ENCODE measurements around the gene RPS3A. TPM values are rescaled to one million over a fixed set of nuclear protein-coding genes. Genes with fewer than 3 reads are reported as not detected.
"Not testable (repeated sequence)": the region's sequence is repeated elsewhere in the genome, so short reads cannot be mapped to it uniquely, and the experiment has no call there.

RPS3A gene
- total and polyA plus RNA-seq, 4 donors: 337 to 1,043 (median 588) TPM

DNA sequence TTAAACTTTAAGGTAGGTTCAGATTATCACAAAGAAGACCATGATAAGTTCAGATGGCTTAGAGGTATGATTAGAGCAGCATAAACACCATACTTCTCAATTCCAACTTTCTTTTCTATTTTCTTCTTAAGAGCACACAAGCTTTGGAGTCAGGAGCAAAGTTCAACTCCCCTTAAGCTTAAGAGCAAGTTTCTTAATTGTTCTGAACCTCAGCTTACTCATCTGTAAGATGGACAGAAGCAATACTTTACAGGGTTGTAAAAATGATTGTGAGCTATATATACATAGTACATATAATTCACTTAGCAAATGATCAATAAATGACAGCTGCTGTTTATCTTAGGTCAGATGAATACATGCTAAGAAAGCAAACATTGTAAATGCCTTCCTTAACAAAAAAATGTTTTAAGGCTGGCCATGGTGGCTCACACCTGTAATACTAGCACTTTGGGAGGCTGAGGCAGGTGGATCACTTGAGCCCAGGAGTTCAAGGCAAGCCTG lies 25.0 kb upstream of the RPS3A start (continued):
- no peak for TF ChIP-seq SP1 (IDR thresholded peaks at IDR 0.05)

DNA sequence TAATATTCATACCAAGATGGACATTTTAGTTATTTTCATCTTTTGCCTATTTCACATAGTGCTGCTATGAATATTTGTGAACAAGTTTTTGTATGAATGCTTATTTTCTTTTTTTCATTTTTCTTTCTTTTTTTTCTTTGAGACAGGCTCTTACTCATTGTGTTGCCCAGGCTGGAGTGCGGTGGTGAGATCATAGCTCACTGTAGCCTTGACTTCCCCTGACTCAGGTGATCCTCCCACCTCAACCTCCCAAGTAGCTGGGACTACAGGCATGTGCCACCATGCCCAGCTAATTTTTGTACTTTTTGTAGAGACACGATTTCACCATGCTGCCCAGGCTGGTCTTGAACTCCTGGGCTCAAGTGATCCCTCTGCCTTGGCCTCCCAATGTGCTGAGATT lies 21.4 kb upstream of the RPS3A start:
- not testable (repeated sequence) for H3K9ac ChIP-seq (ENCODE audit: low read depth in 1 of 2, low read length in 2 of 2); H3K9me3 ChIP-seq (ENCODE audit: control insufficient read depth in 4 of 4, low read length in 3 of 4); H3K27me3 ChIP-seq (ENCODE audit: control insufficient read depth in 4 of 4, insufficient read depth in 4 of 4, low read length in 3 of 4); DNase-seq (ENCODE audit: low spot score); H3K27ac ChIP-seq (ENCODE audit: low read depth in 1 of 2, low read length in 2 of 2); H3K4me3 ChIP-seq (ENCODE audit: low read depth in 1 of 3, low read length in 3 of 3); H3K4me1 ChIP-seq (ENCODE audit: control insufficient read depth in 4 of 4, insufficient read depth in 4 of 4, low read length in 3 of 4); H3K36me3 ChIP-seq (ENCODE audit: control insufficient read depth in 4 of 4, insufficient read depth in 3 of 4, low read depth in 1 of 4, low read length in 3 of 4)
- WGBS: 82% methylated on average over 2 of the region's 2 CpGs

DNA sequence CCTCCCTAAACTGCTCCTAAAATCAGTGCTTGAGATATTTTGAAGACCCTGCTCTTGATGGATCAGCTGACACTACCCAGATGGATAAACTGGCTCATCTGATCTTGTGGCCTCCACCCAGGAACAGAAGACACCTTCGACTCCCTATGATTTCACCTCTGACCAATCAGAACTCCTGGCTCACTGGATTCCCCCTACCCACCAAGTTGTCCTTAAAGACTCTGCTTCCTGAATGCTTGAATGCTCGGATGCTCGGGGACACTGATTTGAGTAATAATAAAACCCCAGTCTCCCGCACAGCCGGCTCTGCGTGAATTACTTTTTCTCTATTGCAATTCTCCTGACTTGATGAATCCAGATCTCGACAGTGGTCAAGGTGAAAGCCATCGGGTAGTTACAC lies 12.0 kb upstream of the RPS3A start:
- no peaks in the 10 kb centered on the region for H3K9me3 ChIP-seq (ENCODE audit: control insufficient read depth in 4 of 4, low read length in 3 of 4)
- no peaks in the 10 kb centered on the region for H3K4me1 ChIP-seq (ENCODE audit: control insufficient read depth in 4 of 4, insufficient read depth in 4 of 4, low read length in 3 of 4)
- no peak overlapping the region for H3K27ac ChIP-seq (ENCODE audit: low read depth in 1 of 2, low read length in 2 of 2)
- no peak for TF ChIP-seq RXRA (IDR thresholded peaks at IDR 0.05)
- no peak for TF ChIP-seq TAF1 (conservative IDR thresholded peaks at IDR 0.05)
- no peak for TF ChIP-seq HNF4G (IDR thresholded peaks at IDR 0.05)
- no peak for TF ChIP-seq FOXA2 (IDR thresholded peaks at IDR 0.05)
- TF ChIP-seq, protein P1, sequence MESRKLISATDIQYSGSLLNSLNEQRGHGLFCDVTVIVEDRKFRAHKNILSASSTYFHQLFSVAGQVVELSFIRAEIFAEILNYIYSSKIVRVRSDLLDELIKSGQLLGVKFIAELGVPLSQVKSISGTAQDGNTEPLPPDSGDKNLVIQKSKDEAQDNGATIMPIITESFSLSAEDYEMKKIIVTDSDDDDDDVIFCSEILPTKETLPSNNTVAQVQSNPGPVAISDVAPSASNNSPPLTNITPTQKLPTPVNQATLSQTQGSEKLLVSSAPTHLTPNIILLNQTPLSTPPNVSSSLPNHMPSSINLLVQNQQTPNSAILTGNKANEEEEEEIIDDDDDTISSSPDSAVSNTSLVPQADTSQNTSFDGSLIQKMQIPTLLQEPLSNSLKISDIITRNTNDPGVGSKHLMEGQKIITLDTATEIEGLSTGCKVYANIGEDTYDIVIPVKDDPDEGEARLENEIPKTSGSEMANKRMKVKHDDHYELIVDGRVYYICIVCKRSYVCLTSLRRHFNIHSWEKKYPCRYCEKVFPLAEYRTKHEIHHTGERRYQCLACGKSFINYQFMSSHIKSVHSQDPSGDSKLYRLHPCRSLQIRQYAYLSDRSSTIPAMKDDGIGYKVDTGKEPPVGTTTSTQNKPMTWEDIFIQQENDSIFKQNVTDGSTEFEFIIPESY (IDR thresholded peaks at IDR 0.05): no peak
- TF ChIP-seq, protein P2, sequence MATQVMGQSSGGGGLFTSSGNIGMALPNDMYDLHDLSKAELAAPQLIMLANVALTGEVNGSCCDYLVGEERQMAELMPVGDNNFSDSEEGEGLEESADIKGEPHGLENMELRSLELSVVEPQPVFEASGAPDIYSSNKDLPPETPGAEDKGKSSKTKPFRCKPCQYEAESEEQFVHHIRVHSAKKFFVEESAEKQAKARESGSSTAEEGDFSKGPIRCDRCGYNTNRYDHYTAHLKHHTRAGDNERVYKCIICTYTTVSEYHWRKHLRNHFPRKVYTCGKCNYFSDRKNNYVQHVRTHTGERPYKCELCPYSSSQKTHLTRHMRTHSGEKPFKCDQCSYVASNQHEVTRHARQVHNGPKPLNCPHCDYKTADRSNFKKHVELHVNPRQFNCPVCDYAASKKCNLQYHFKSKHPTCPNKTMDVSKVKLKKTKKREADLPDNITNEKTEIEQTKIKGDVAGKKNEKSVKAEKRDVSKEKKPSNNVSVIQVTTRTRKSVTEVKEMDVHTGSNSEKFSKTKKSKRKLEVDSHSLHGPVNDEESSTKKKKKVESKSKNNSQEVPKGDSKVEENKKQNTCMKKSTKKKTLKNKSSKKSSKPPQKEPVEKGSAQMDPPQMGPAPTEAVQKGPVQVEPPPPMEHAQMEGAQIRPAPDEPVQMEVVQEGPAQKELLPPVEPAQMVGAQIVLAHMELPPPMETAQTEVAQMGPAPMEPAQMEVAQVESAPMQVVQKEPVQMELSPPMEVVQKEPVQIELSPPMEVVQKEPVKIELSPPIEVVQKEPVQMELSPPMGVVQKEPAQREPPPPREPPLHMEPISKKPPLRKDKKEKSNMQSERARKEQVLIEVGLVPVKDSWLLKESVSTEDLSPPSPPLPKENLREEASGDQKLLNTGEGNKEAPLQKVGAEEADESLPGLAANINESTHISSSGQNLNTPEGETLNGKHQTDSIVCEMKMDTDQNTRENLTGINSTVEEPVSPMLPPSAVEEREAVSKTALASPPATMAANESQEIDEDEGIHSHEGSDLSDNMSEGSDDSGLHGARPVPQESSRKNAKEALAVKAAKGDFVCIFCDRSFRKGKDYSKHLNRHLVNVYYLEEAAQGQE (IDR thresholded peaks at IDR 0.05): no peak
- TF ChIP-seq YY1 (IDR thresholded peaks at IDR 0.05): no peak
- TF ChIP-seq EGR1 (IDR thresholded peaks at IDR 0.05; ENCODE audit: low read depth in 2 of 2): no peak
- H3K9ac ChIP-seq (ENCODE audit: low read depth in 1 of 2, low read length in 2 of 2): no peak overlapping the region
- no peaks in the 10 kb centered on the region for H3K27me3 ChIP-seq (ENCODE audit: control insufficient read depth in 4 of 4, insufficient read depth in 4 of 4, low read length in 3 of 4)
- WGBS: 86% methylated on average over 8 of the region's 8 CpGs
- DNase-seq (ENCODE audit: low spot score): no peak
- no peaks in the 10 kb centered on the region for H3K36me3 ChIP-seq (ENCODE audit: control insufficient read depth in 4 of 4, insufficient read depth in 3 of 4, low read depth in 1 of 4, low read length in 3 of 4)
- no peak overlapping the region for H3K4me3 ChIP-seq (ENCODE audit: low read depth in 1 of 3, low read length in 3 of 3)

DNA sequence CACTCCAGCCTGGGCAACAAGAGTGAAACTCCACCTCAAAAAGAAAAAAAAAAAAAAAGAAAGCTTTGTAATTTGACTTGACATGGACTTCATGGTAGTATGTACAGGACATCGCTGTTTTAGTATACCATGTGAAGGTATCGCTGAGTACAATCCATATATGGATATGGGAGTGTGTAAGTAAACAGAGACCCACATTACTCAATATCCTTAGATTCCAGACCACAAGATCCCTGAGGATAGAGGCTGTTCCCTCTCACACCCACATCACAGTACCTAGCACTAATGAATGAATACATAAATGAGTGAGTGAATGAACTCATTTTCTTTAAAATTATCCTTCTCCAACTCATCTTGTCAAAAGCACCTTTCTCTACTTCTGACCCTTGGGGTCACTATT lies 8.4 kb upstream of the RPS3A start:
- WGBS: 88% methylated on average over 2 of the region's 2 CpGs
- Histone ChIP-seq H3K4me1 (ENCODE audit: control insufficient read depth in 4 of 4, insufficient read depth in 4 of 4, low read length in 3 of 4) (no peaks in the 10 kb centered on the region), H3K27me3 (ENCODE audit: control insufficient read depth in 4 of 4, insufficient read depth in 4 of 4, low read length in 3 of 4) (no peaks in the 10 kb centered on the region), H3K27ac (ENCODE audit: low read depth in 1 of 2, low read length in 2 of 2) (no peak overlapping the region), H3K36me3 (ENCODE audit: control insufficient read depth in 4 of 4, insufficient read depth in 3 of 4, low read depth in 1 of 4, low read length in 3 of 4) (no peaks in the 10 kb centered on the region), H3K9ac (ENCODE audit: low read depth in 1 of 2, low read length in 2 of 2) (no peak overlapping the region), H3K9me3 (ENCODE audit: control insufficient read depth in 4 of 4, low read length in 3 of 4) (no peaks in the 10 kb centered on the region), H3K4me3 (ENCODE audit: low read depth in 1 of 3, low read length in 3 of 3) (no peak overlapping the region)
- TF ChIP-seq, protein P1 (IDR thresholded peaks at IDR 0.05): no peak
- no peak for DNase-seq (ENCODE audit: low spot score)
